GM12878 (cell line): ENCODE results near the gene TNK1. TPM values are rescaled to one million over a fixed set of nuclear protein-coding genes. Genes with fewer than 3 reads are reported as not detected.

Experiments used
- ATAC-seq: fragments of 200-7000 bp; cut with Tn5 transposase; 3 replicates; pipeline ENCODE4 v1.9.1; 2020; ENCODE audit warnings: mild to moderate bottlenecking, moderate library complexity
- BruUV-seq: library from RNA; stranded (reverse); fragments of 400-500 nt; replicated peaks from 2 replicates; lab custom pipeline; 2021; lab: Mats Ljungman, UMichigan
- CTCF ChIA-PET: fragments of 300-600 bp; sonication (Branson Sonifier 250); formaldehyde crosslinking; extraction: SDS; loops from one replicate; lab custom pipeline; 2021; ENCODE audit warnings: inconsistent platforms; lab: Yijun Ruan, JAX
- POLR2A ChIA-PET: fragments of 350-600 bp; formaldehyde crosslinking; extraction: SDS; loops from one replicate; lab custom pipeline; 2021; ENCODE audit warnings: inconsistent platforms; lab: Charles Lee
- RAD21 ChIA-PET: fragments of 300-600 bp; sonication (Branson Sonifier 250); formaldehyde crosslinking; loops from one replicate; lab custom pipeline; 2023; ENCODE audit warnings: antibody characterized with exemption; ENCODE audit not compliant: unreplicated experiment; lab: Charles Lee
- SMC1A ChIA-PET: fragments of 300-600 bp; sonication (Branson Sonifier 250); formaldehyde crosslinking; loops from one replicate; lab custom pipeline; 2023; ENCODE audit not compliant: unreplicated experiment, uncharacterized antibody; lab: Charles Lee
- DNase-seq: peaks from one replicate; pipeline ENCODE4 v3.0.0-alpha.2; 2011; ENCODE audit warnings: low read depth, low spot score
- FAIRE-seq: peaks from 3 replicates; lab custom pipeline; 2011; peaks lifted over from hg19 to GRCh38; lab: Jason Lieb, UNC
- H2AFZ ChIP-seq: 2 replicates; pipeline ENCODE4 v1.6.0; 2011; ENCODE audit warnings: low read depth, low read length, control low read depth; ENCODE audit not compliant: control insufficient read depth
- H3K27ac ChIP-seq: 2 replicates; pipeline ENCODE4 v1.5.1; 2011; ENCODE audit warnings: control low read depth; ENCODE audit not compliant: control insufficient read depth, insufficient read depth
- H3K27me3 ChIP-seq, 2 experiments: replicated peaks in 1 of 2; 2 replicates each; pipeline versions ENCODE4 v1.6.0 to v1.6.1; 2011; ENCODE audit warnings: low read length in 1 of 2; ENCODE audit not compliant: control insufficient read depth in 2 of 2, insufficient read depth in 2 of 2
- H3K36me3 ChIP-seq, 2 experiments: 2 replicates each; pipeline ENCODE4 v1.5.1; 2011; ENCODE audit warnings: low read length in 1 of 2; ENCODE audit not compliant: control insufficient read depth in 2 of 2, insufficient read depth in 2 of 2
- H3K4me1 ChIP-seq: 2 replicates; pipeline ENCODE4 v1.6.1; 2011; ENCODE audit warnings: mild to moderate bottlenecking, low read length, moderate library complexity, mixed read lengths; ENCODE audit not compliant: control insufficient read depth, insufficient read depth
- H3K4me2 ChIP-seq: 2 replicates; pipeline ENCODE4 v1.6.0; 2011; ENCODE audit warnings: control low read depth; ENCODE audit not compliant: control insufficient read depth, insufficient read depth
- H3K4me3 ChIP-seq: fragments of 200-600 bp; sonication (generic); 2 replicates; pipeline ENCODE4 v1.5.1; 2016
- H3K79me2 ChIP-seq: 2 replicates; pipeline ENCODE4 v1.6.0; 2011; ENCODE audit warnings: low read length; ENCODE audit not compliant: control insufficient read depth, insufficient read depth
- H3K9ac ChIP-seq: 2 replicates; pipeline ENCODE4 v1.8.0; 2011; ENCODE audit warnings: low read length, control low read depth, mixed read lengths; ENCODE audit not compliant: control insufficient read depth, insufficient read depth
- H3K9me3 ChIP-seq: replicated peaks from 3 replicates; pipeline ENCODE4 v1.5.1; 2011; ENCODE audit warnings: mild to moderate bottlenecking, low read length; ENCODE audit not compliant: control insufficient read depth, insufficient read depth
- H4K20me1 ChIP-seq: 2 replicates; pipeline ENCODE4 v1.6.0; 2011; ENCODE audit not compliant: control insufficient read depth, insufficient read depth
- KDM1A ChIP-seq: fragments of 200-600 bp; sonication (generic); IDR thresholded peaks from 2 replicates; pipeline ENCODE4 v1.6.1; 2016; ENCODE audit warnings: borderline replicate concordance
- MYB ChIP-seq: fragments of 150-350 bp; IDR thresholded peaks from 2 replicates; pipeline ENCODE4 v1.6.1; 2014; ENCODE audit warnings: mild to moderate bottlenecking, low read depth, low read length, borderline replicate concordance
- SMAD1 ChIP-seq: fragments of 450-650 bp; IDR thresholded peaks from 2 replicates; pipeline ENCODE4 v1.6.1; 2018; ENCODE audit warnings: mild to moderate bottlenecking, low read depth; ENCODE audit not compliant: partially characterized antibody
- SMARCA5 ChIP-seq: fragments of 450-650 bp; IDR thresholded peaks from 2 replicates; pipeline ENCODE4 v1.6.1; 2017; ENCODE audit warnings: mild to moderate bottlenecking
- TCF3 ChIP-seq: IDR thresholded peaks from 2 replicates; pipeline ENCODE4 v1.6.1; 2012; ENCODE audit warnings: low read depth, mild to moderate bottlenecking, low read length, borderline replicate concordance; ENCODE audit not compliant: insufficient read depth
- WGBS: methylation state at CpG from one replicate; pipeline ENCODE4 v1.1.6; 2016; ENCODE audit warnings: low lambda C conversion rate; ENCODE audit not compliant: insufficient replicate concordance, insufficient coverage; ENCODE audit errors: missing lambda C conversion rate; 5-methylcytosine and 5-hydroxymethylcytosine counted together
- in situ Hi-C: fragments of 300-500 bp; cut with MboI; formaldehyde crosslinking; loops from 9 replicates; pipeline ENCODE4 v1.14.3; 2018; ENCODE audit warnings: mixed read lengths
- intact Hi-C: fragments of 100-400 bp; cut with micrococcal nuclease; formaldehyde crosslinking; loops from one replicate; pipeline ENCODE4 v1.14.2; 2022; ENCODE audit not compliant: unreplicated experiment
- polyA plus RNA-seq, 11 experiments: library from polyadenylated mRNA; depleted of rRNA in 4 of 11; unstranded in 6 of 11; stranded (reverse) in 5 of 11; fragments of >200 nt; fragmentation: Nextera tagmentation in 4 of 11; fragmentation: Illumina TruSeq in 1 of 11; extraction: Ambion mirVana in 4 of 11; extraction: Trizol in 1 of 11; gene quantifications; 1 replicate in 1 of 11; 2 replicates in 10 of 11; pipeline versions ENCODE4 v1.2.1 to v1.2.3, GENCODE V29; 2011 to 2016; ENCODE audit warnings: inconsistent platforms in 2 of 11, missing spikeins in 2 of 11, low read depth in 1 of 11
- total RNA-seq, 4 experiments: library from RNA; depleted of rRNA in 3 of 4; stranded (reverse); fragments of >200 nt in 3 of 4; fragmentation: Illumina TruSeq in 1 of 4; extraction: Trizol in 1 of 4; gene quantifications; 2 replicates each; pipeline versions ENCODE4 v1.2.1 to v1.2.3, GENCODE V29; 2013 to 2021
- TF ChIP-seq, protein P1 (sequence below): fragments of 450-650 bp; IDR thresholded peaks from 2 replicates; pipeline ENCODE4 v1.6.1; 2017; ENCODE audit warnings: mild to moderate bottlenecking, moderate library complexity
- TF ChIP-seq, protein P2 (sequence below), 3 experiments: IDR thresholded peaks in 2 of 3; conservative IDR thresholded peaks in 1 of 3; 2 replicates each; pipeline ENCODE4 v1.5.1; 2011; ENCODE audit warnings: low read depth in 3 of 3, low read length in 3 of 3, mild to moderate bottlenecking in 3 of 3, control low read depth in 2 of 3, moderate library complexity in 2 of 3, inconsistent platforms in 1 of 3, mixed read lengths in 1 of 3; ENCODE audit not compliant: control insufficient read depth in 2 of 3, insufficient read depth in 1 of 3; ENCODE audit errors: extremely low read depth in 1 of 3

TNK1 gene
- total and polyA plus RNA-seq, 10 of the 15 experiments (the other 5 are each of a cell fraction or from before 2014, with no cell fraction given), result 0.06 to 2.5 (median 0.70) TPM

DNA sequence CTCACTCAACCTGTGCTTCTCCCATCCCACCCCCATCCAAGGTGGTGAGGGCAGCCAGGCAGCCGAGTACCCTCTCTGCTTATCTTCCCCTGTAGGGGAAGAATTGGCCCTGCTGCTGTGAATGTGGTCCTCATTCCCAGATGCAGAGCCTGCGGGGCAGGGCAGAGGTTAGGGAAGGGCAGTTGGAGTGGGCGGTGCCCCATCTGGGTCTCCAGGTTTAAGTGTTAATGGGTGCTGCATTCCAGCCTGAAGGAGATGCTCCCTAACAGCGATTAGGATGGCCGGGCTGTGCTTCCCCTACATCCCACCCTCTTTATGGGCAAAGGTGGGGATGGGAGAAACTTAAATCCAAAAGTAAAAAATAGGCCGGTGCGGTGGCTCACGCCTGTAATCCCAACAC is 13.8 kb upstream of the TNK1 start:
- Histone ChIP-seq H3K9me3 (no peaks in the 10 kb centered on the region), H3K27me3 (no peaks in the 10 kb centered on the region), H3K4me3 (no peak overlapping the region), H2AFZ (no peak overlapping the region), H3K4me1 (no peaks in the 10 kb centered on the region), H4K20me1 (no peaks in the 10 kb centered on the region), H3K79me2 (no peaks in the 10 kb centered on the region), H3K4me2 (no peak overlapping the region), H3K36me3 (no peaks in the 10 kb centered on the region), H3K27ac (no peak overlapping the region), H3K9ac (no peak overlapping the region)
- FAIRE-seq, result no peak
- ChIA-PET SMC1A (no interaction called here), POLR2A (interaction anchor here (0.6 kb wide), 1 partner anchor 25 kb away, joined by 3 read pairs; no protein-coding TSS in a partner anchor), RAD21 (no interaction called here), CTCF (interaction anchor here (1.6 kb wide), 1 partner anchor 11 kb away, joined by 5 read pairs; no protein-coding TSS in a partner anchor)
- DNase-seq, result no peak
- intact Hi-C loops (no loop called here), in situ Hi-C loops (no loop called here)
- no TSS peak for BruUV-seq
- no peak for TF ChIP-seq SMAD1
- no peak for TF ChIP-seq KDM1A
- TF ChIP-seq, protein P1, sequence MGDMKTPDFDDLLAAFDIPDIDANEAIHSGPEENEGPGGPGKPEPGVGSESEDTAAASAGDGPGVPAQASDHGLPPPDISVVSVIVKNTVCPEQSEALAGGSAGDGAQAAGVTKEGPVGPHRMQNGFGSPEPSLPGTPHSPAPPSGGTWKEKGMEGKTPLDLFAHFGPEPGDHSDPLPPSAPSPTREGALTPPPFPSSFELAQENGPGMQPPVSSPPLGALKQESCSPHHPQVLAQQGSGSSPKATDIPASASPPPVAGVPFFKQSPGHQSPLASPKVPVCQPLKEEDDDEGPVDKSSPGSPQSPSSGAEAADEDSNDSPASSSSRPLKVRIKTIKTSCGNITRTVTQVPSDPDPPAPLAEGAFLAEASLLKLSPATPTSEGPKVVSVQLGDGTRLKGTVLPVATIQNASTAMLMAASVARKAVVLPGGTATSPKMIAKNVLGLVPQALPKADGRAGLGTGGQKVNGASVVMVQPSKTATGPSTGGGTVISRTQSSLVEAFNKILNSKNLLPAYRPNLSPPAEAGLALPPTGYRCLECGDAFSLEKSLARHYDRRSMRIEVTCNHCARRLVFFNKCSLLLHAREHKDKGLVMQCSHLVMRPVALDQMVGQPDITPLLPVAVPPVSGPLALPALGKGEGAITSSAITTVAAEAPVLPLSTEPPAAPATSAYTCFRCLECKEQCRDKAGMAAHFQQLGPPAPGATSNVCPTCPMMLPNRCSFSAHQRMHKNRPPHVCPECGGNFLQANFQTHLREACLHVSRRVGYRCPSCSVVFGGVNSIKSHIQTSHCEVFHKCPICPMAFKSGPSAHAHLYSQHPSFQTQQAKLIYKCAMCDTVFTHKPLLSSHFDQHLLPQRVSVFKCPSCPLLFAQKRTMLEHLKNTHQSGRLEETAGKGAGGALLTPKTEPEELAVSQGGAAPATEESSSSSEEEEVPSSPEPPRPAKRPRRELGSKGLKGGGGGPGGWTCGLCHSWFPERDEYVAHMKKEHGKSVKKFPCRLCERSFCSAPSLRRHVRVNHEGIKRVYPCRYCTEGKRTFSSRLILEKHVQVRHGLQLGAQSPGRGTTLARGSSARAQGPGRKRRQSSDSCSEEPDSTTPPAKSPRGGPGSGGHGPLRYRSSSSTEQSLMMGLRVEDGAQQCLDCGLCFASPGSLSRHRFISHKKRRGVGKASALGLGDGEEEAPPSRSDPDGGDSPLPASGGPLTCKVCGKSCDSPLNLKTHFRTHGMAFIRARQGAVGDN, result no peak
- no peak for TF ChIP-seq SMARCA5
- no peak for TF ChIP-seq MYB
- TF ChIP-seq, protein P2, sequence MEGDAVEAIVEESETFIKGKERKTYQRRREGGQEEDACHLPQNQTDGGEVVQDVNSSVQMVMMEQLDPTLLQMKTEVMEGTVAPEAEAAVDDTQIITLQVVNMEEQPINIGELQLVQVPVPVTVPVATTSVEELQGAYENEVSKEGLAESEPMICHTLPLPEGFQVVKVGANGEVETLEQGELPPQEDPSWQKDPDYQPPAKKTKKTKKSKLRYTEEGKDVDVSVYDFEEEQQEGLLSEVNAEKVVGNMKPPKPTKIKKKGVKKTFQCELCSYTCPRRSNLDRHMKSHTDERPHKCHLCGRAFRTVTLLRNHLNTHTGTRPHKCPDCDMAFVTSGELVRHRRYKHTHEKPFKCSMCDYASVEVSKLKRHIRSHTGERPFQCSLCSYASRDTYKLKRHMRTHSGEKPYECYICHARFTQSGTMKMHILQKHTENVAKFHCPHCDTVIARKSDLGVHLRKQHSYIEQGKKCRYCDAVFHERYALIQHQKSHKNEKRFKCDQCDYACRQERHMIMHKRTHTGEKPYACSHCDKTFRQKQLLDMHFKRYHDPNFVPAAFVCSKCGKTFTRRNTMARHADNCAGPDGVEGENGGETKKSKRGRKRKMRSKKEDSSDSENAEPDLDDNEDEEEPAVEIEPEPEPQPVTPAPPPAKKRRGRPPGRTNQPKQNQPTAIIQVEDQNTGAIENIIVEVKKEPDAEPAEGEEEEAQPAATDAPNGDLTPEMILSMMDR (IDR thresholded peaks at IDR 0.05 in 2 of 3, conservative IDR thresholded peaks at IDR 0.05 in 1 of 3; ENCODE audit: control insufficient read depth in 2 of 3, extremely low read depth in 1 of 3, insufficient read depth in 1 of 3, low read depth in 3 of 3, low read length in 3 of 3), result no peak
- no peak for TF ChIP-seq TCF3
- no peak for ATAC-seq
- 62% methylated on average over 8 of the region's 8 CpGs for WGBS
